Measurements from ENCODE around the gene KLK6. TPM values are rescaled to one million over a fixed set of nuclear protein-coding genes. Genes with fewer than 3 reads are reported as not detected.

The KLK6 gene
- total RNA-seq, 3 donors from 2014 or later, result 0.98 to 14.8 TPM; not detected in 1

DNA sequence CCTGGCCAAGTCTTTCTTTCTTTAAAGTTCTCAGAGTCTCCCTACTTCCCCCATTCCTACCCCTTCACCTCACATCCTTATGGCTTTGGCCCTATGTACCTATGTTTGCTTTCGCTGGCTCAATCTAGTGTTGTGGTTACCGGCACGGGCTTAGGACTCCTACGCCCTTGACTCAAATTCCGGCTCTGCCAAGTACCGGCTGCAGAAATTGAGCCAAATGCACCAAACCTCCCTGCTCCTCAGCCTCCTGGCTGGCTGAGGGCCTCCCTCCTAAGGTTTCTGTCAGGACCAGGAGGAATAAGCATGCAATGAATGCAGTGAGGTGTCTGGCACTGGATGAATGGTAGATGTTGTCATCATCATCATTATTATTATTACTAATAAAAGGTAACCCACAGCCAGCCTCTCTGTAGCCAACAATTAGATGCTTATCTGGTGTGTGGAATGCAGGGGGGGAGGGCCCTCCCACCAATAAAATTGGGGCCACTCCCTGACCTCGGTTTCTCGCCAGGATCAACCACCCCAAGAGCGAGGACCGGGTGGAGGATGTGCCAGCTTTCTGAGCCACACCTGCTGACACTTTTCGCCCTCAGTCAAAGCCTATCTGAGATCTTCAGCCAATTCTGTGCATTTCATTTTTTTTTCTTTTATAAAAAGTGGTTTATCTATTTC, 37.2 kb downstream of the KLK6 start:
- intact Hi-C loops (cut with DNase I; ENCODE audit: low total_unique reads), result loop anchor here (10.0 kb wide), 1 partner anchor 83 kb away; the partner anchor contains the start of gene KLK10
- no peaks in the 10 kb centered on the region for H3K4me1 ChIP-seq
- peaks cover 0 to 4% of the 10 kb centered on the region in 2 donors for H3K27me3 ChIP-seq

GRCh38 chr19:50931023-50931422, 38.4 kb downstream of the KLK6 start:
- H3K36me3 ChIP-seq, result no peaks in the 10 kb centered on the region
- TF ChIP-seq POLR2AphosphoS5 (IDR thresholded peaks at IDR 0.05) (no peak), POLR2A (IDR thresholded peaks at IDR 0.05) (no peak), CTCF (IDR thresholded peaks at IDR 0.05) (no peak)
- H3K27me3 ChIP-seq, result peaks cover 0 to 4% of the 10 kb centered on the region in 2 donors
- no peak for DNase-seq (ENCODE audit: low spot score in 2 of 2)
- no peak overlapping the region for H3K4me3 ChIP-seq
- no peaks in the 10 kb centered on the region for H3K4me1 ChIP-seq
- no peak overlapping the region for H3K27ac ChIP-seq
- intact Hi-C loops (cut with DNase I; ENCODE audit: low total_unique reads), result loop anchor here (10.0 kb wide), 1 partner anchor 84 kb away; the partner anchor contains the start of gene KLK10
- H3K9me3 ChIP-seq, result no peaks in the 10 kb centered on the region

More for the DNA sequence above, 37.2 kb downstream of the KLK6 start:
- Histone ChIP-seq H3K36me3 (no peaks in the 10 kb centered on the region), H3K4me3 (no peak overlapping the region), H3K27ac (peak overlapping the region; percentile 30 to 75), H3K9me3 (no peaks in the 10 kb centered on the region)
- TF ChIP-seq POLR2AphosphoS5 (IDR thresholded peaks at IDR 0.05) (peak in 1 of 3 donors; percentile 67), POLR2A (IDR thresholded peaks at IDR 0.05) (no peak)
- DNase-seq (ENCODE audit: low spot score in 2 of 2), result peak in 1 of 2 donors; percentile 88

- Histone ChIP-seq H3K4me3 (no peak overlapping the region), H3K4me1 (no peaks in the 10 kb centered on the region), H3K9me3 (no peaks in the 10 kb centered on the region), H3K27ac (no peak overlapping the region), H3K27me3 (peaks cover 0 to 4% of the 10 kb centered on the region in 2 donors), H3K36me3 (no peaks in the 10 kb centered on the region)
- intact Hi-C loops (cut with DNase I; ENCODE audit: low total_unique reads), result no loop called here
- TF ChIP-seq POLR2A (IDR thresholded peaks at IDR 0.05) (no peak), POLR2AphosphoS5 (IDR thresholded peaks at IDR 0.05) (no peak), CTCF (IDR thresholded peaks at IDR 0.05) (no peak)
- no peak for DNase-seq (ENCODE audit: low spot score in 2 of 2)
Observed at GRCh38 chr19:50928831-50929230, 40.6 kb downstream of the KLK6 start.

DNA sequence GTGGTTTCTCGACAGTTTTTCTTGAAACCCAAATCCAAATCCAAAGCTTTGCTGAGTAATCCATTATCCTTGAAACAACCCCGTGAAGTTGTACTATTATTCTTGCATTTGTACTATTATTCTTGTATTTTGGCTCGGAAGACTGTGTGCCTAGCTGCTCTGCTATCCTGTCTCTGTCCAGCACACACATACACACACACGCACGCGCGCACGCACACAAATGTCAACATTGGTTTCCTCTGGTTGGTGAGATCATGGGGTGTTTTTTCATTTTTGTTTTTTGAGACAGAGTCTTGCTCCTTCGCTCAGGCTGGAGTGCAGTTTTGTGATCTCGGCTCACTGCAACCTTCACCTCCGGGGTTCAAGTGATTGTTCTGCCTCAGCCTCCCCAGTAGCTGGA, 43.2 kb downstream of the KLK6 start:
- Histone ChIP-seq H3K36me3 (no peaks in the 10 kb centered on the region), H3K27ac (no peak overlapping the region), H3K9me3 (no peaks in the 10 kb centered on the region), H3K4me3 (no peak overlapping the region), H3K27me3 (peaks cover 0 to 4% of the 10 kb centered on the region in 2 donors), H3K4me1 (no peaks in the 10 kb centered on the region)
- TF ChIP-seq POLR2A (IDR thresholded peaks at IDR 0.05), result no peak
- TF ChIP-seq POLR2AphosphoS5 (IDR thresholded peaks at IDR 0.05), result no peak
- no peak for TF ChIP-seq CTCF (IDR thresholded peaks at IDR 0.05)
- intact Hi-C loops (cut with DNase I; ENCODE audit: low total_unique reads), result no loop called here
- no peak for DNase-seq (ENCODE audit: low spot score in 2 of 2)

GRCh38 chr19:50925734-50926133, 43.7 kb downstream of the KLK6 start:
- no peaks in the 10 kb centered on the region for H3K9me3 ChIP-seq

More at GRCh38 chr19:50925734-50926133, 43.7 kb downstream of the KLK6 start:
- H3K4me1 ChIP-seq, result no peaks in the 10 kb centered on the region
- H3K27me3 ChIP-seq, result peaks cover 0 to 4% of the 10 kb centered on the region in 2 donors
- intact Hi-C loops (cut with DNase I; ENCODE audit: low total_unique reads), result no loop called here
- H3K36me3 ChIP-seq, result no peaks in the 10 kb centered on the region
- no peak overlapping the region for H3K27ac ChIP-seq
- no peak for DNase-seq (ENCODE audit: low spot score in 2 of 2)
- no peak overlapping the region for H3K4me3 ChIP-seq
- TF ChIP-seq POLR2AphosphoS5 (IDR thresholded peaks at IDR 0.05), result no peak
- no peak for TF ChIP-seq POLR2A (IDR thresholded peaks at IDR 0.05)
- TF ChIP-seq CTCF (IDR thresholded peaks at IDR 0.05), result no peak
